SK-N-SH (cell line): ENCODE results near the gene SEMA3F. TPM values are rescaled to one million over a fixed set of nuclear protein-coding genes. Genes with fewer than 3 reads are reported as not detected.

Experiments
- CTCF ChIA-PET: fragments of 300-600, 350-600 bp; formaldehyde crosslinking; extraction: SDS; loops from one replicate; lab custom pipeline; 2021; lab: Yijun Ruan, JAX
- POLR2A ChIA-PET: fragments of 350-600 bp; sonication (Branson Sonifier 250); formaldehyde crosslinking; extraction: SDS; loops from one replicate; lab custom pipeline; 2020; ENCODE audit warnings: antibody characterized with exemption, inconsistent platforms; lab: Yijun Ruan, JAX
- DNase-seq: peaks from one replicate; pipeline ENCODE4 v3.0.0; 2012
- H2AFZ ChIP-seq: fragments of 200-600 bp; sonication (generic); 2 replicates; pipeline ENCODE4 v1.8.1; 2016; ENCODE audit warnings: antibody characterized with exemption, mild to moderate bottlenecking, low read depth
- H3F3A ChIP-seq: fragments of 200-600 bp; sonication (generic); replicated peaks from 2 replicates; pipeline ENCODE3; 2016; ENCODE audit warnings: antibody characterized with exemption, mild to moderate bottlenecking; ENCODE audit not compliant: insufficient read depth
- H3K27ac ChIP-seq, 2 experiments: fragments of 200-500 bp in 1 of 2; fragments of 200-600 bp in 1 of 2; sonication (Bioruptor generic) in 1 of 2; sonication (generic), shearing (Covaris generic) in 1 of 2; 2 replicates each; pipeline versions ENCODE4 v1.5.1 to v1.6.1; 2014 to 2016; ENCODE audit warnings: low read depth in 2 of 2, inconsistent platforms in 1 of 2, low read length in 1 of 2, mild to moderate bottlenecking in 1 of 2, mixed read lengths in 1 of 2
- H3K27me3 ChIP-seq: fragments of 200-600 bp; sonication (generic), shearing (Covaris generic); 2 replicates; pipeline ENCODE4 v1.6.1; 2016; ENCODE audit warnings: mixed run types; ENCODE audit not compliant: insufficient read depth
- H3K36me3 ChIP-seq, 2 experiments: fragments of 200-500 bp in 1 of 2; fragments of 200-600 bp in 1 of 2; sonication (Bioruptor generic) in 1 of 2; sonication (generic) in 1 of 2; replicated peaks in 1 of 2; 2 replicates each; pipeline versions ENCODE3 to v1.5.1; 2014 to 2016; ENCODE audit warnings: low read length in 1 of 2, mild to moderate bottlenecking in 1 of 2; ENCODE audit not compliant: insufficient read depth in 2 of 2, control insufficient read depth in 1 of 2
- H3K4me1 ChIP-seq, 2 experiments: fragments of 200-500 bp in 1 of 2; fragments of 200-600 bp in 1 of 2; sonication (Bioruptor generic) in 1 of 2; sonication (generic), shearing (Covaris generic) in 1 of 2; 2 replicates each; pipeline versions ENCODE4 v1.5.1 to v1.6.1; 2014 to 2016; ENCODE audit warnings: low read depth in 1 of 2, low read length in 1 of 2, mixed run types in 1 of 2; ENCODE audit not compliant: insufficient read depth in 2 of 2, control insufficient read depth in 1 of 2
- H3K4me2 ChIP-seq: fragments of 200-600 bp; sonication (generic), shearing (Covaris generic); 2 replicates; pipeline ENCODE4 v1.6.1; 2017; ENCODE audit warnings: mixed run types
- H3K4me3 ChIP-seq, 2 experiments: fragments of 200-500 bp in 1 of 2; fragments of 200-600 bp in 1 of 2; sonication (Bioruptor generic) in 1 of 2; sonication (generic), shearing (Covaris generic) in 1 of 2; 2 replicates each; pipeline versions ENCODE4 v1.5.1 to v1.8.1; 2014 to 2016; ENCODE audit warnings: low read depth in 2 of 2, inconsistent platforms in 1 of 2, low read length in 1 of 2, mild to moderate bottlenecking in 1 of 2, mixed read lengths in 1 of 2, moderate library complexity in 1 of 2
- H3K79me2 ChIP-seq: fragments of 200-600 bp; sonication (generic); 2 replicates; pipeline ENCODE4 v1.8.1; 2017; ENCODE audit warnings: mild to moderate bottlenecking; ENCODE audit not compliant: insufficient read depth
- H3K9ac ChIP-seq: fragments of 200-600 bp; sonication (generic); 2 replicates; pipeline ENCODE4 v1.6.1; 2017; ENCODE audit warnings: mixed run types
- H3K9me2 ChIP-seq: fragments of 200-600 bp; sonication (generic); 2 replicates; pipeline ENCODE4 v1.6.1; 2017; ENCODE audit warnings: mixed run types
- H3K9me3 ChIP-seq: fragments of 200-600 bp; sonication (generic); 2 replicates; pipeline ENCODE4 v1.6.1; 2017; ENCODE audit warnings: mixed run types, mild to moderate bottlenecking, moderate library complexity
- H4K20me1 ChIP-seq: fragments of 200-600 bp; sonication (generic); 2 replicates; pipeline ENCODE4 v1.6.1; 2017; ENCODE audit warnings: mild to moderate bottlenecking, mixed run types; ENCODE audit not compliant: insufficient read depth
- CTCF ChIP-seq: fragments of 200-600 bp; sonication (generic); IDR thresholded peaks from 2 replicates; pipeline ENCODE4 v1.6.1; 2017; ENCODE audit warnings: antibody characterized with exemption, mild to moderate bottlenecking, moderate library complexity
- ELF1 ChIP-seq: IDR thresholded peaks from 2 replicates; pipeline ENCODE4 v1.4.0; 2012
- EP300 ChIP-seq, 2 experiments: IDR thresholded peaks; 2 replicates each; pipeline versions ENCODE4 v1.4.0 to v1.6.1; 2012; ENCODE audit warnings: borderline replicate concordance in 1 of 2, low read depth in 1 of 2, low read length in 1 of 2
- FOSL2 ChIP-seq: IDR thresholded peaks from 2 replicates; pipeline ENCODE4 v1.4.0; 2012; ENCODE audit warnings: low read depth, mild to moderate bottlenecking, moderate library complexity, borderline replicate concordance
- GATA2 ChIP-seq: sonication (generic); formaldehyde crosslinking; IDR thresholded peaks from 2 replicates; pipeline ENCODE4 v1.5.0; 2020; ENCODE audit warnings: mild to moderate bottlenecking, missing genetic modification reagents
- MAX ChIP-seq: IDR thresholded peaks from 2 replicates; pipeline ENCODE4 v1.4.0; 2012; ENCODE audit warnings: low read depth
- MEF2A ChIP-seq: IDR thresholded peaks from 2 replicates; pipeline ENCODE4 v1.4.0; 2012; ENCODE audit warnings: low read depth, borderline replicate concordance
- POLR2AphosphoS5 ChIP-seq: IDR thresholded peaks from 2 replicates; pipeline ENCODE4 v1.6.1; 2012; ENCODE audit warnings: low read depth, low read length
- RAD21 ChIP-seq: IDR thresholded peaks from 2 replicates; pipeline ENCODE4 v1.6.1; 2012; ENCODE audit warnings: mild to moderate bottlenecking, low read length
- RFX5 ChIP-seq: IDR thresholded peaks from 2 replicates; pipeline ENCODE4 v1.6.1; 2012; ENCODE audit warnings: mild to moderate bottlenecking, improper control_type of control experiment, low read length
- SIN3A ChIP-seq: IDR thresholded peaks from 2 replicates; pipeline ENCODE4 v1.6.1; 2012; ENCODE audit warnings: low read depth, mild to moderate bottlenecking, low read length, moderate library complexity, borderline replicate concordance
- TCF12 ChIP-seq: IDR thresholded peaks from 2 replicates; pipeline ENCODE4 v1.4.0; 2012
- WGBS: methylation state at CpG from one replicate; pipeline ENCODE4 v1.1.6; 2017; ENCODE audit warnings: low lambda C conversion rate; 5-methylcytosine and 5-hydroxymethylcytosine counted together
- polyA plus RNA-seq, 3 experiments: library from polyadenylated mRNA; depleted of rRNA; stranded (reverse); fragments of >200 nt; gene quantifications; 2 replicates each; pipeline ENCODE4 v1.2.3, GENCODE V29; 2012
- TF ChIP-seq, protein P1 (sequence below): IDR thresholded peaks from 2 replicates; pipeline ENCODE4 v1.4.0; 2012; ENCODE audit warnings: low read depth, borderline replicate concordance
- TF ChIP-seq, protein P2 (sequence below): fragments of 150-350 bp; IDR thresholded peaks from 2 replicates; pipeline ENCODE4 v1.6.1; 2016; ENCODE audit warnings: mild to moderate bottlenecking, low read depth, low read length

The SEMA3F gene
- polyA plus RNA-seq, 1 of the 3 experiments (the other 2 are of a cell fraction) = 30.4 TPM

- Histone ChIP-seq H3K4me2 (no peak overlapping the region), H3K4me1 (peaks cover 0 to 4% of the 10 kb centered on the region in 2 experiments; a peak in 1 of 4 replicates), H3K9ac (no peak overlapping the region), H3K4me3 (no peak overlapping the region), H3K9me3 (no peaks in the 10 kb centered on the region), H3K27me3 (no peaks in the 10 kb centered on the region), H3F3A (no peaks in the 10 kb centered on the region), H3K9me2 (no peaks in the 10 kb centered on the region), H3K79me2 (no peaks in the 10 kb centered on the region), H3K36me3 (no peaks in the 10 kb centered on the region), H4K20me1 (no peaks in the 10 kb centered on the region), H3K27ac (no peak overlapping the region), H2AFZ (no peak overlapping the region)
- no peak for DNase-seq
- ChIA-PET POLR2A (no interaction called here), CTCF (interaction anchor here (0.6 to 61.6 kb wide), 7 partner anchors 12 to 93 kb away, joined by 3 to 1375 read pairs (median 8); partner anchors contain the start of gene GNAT1)
- WGBS = 68% methylated on average over 7 of the region's 10 CpGs
- TF ChIP-seq CTCF (no peak), ELF1 (no peak), MEF2A (no peak), POLR2AphosphoS5 (no peak), EP300 (IDR thresholded peaks at IDR 0.05; ENCODE audit: borderline replicate concordance in 1 of 2, low read depth in 1 of 2, low read length in 1 of 2) (no peak), GATA2 (CRISPR knock-in tag) (no peak), RAD21 (no peak), TCF12 (no peak)
- TF ChIP-seq, protein P1, sequence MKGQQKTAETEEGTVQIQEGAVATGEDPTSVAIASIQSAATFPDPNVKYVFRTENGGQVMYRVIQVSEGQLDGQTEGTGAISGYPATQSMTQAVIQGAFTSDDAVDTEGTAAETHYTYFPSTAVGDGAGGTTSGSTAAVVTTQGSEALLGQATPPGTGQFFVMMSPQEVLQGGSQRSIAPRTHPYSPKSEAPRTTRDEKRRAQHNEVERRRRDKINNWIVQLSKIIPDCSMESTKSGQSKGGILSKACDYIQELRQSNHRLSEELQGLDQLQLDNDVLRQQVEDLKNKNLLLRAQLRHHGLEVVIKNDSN = no peak
Observed at GRCh38 chr3:50214824-50215223, 59.7 kb downstream of the SEMA3F start.

DNA sequence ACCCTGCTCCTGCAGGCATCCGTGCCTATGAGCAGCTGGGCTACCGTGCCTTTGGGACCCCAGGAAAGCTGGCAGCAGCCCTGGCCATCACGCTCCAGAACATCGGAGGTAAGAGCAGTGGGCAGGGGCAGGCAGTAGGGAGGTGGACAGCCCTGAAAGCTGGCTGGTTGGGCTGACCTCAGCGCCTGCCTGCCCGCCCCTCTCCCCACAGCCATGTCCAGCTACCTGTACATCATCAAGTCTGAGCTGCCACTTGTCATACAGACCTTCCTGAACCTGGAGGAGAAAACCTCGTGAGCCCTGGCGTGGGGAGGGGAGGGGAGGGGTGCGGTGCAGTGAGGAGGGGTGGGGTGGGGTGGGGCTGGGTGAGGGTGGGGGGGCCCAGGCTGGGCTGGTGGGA, 60.4 kb downstream of the SEMA3F start:
- H3K4me3 ChIP-seq = no peak overlapping the region
- no peaks in the 10 kb centered on the region for H3K9me2 ChIP-seq
- no peak overlapping the region for H2AFZ ChIP-seq
- TF ChIP-seq RAD21 (no peak), RFX5 (no peak), SIN3A (no peak), FOSL2 (no peak), MAX (no peak)
- TF ChIP-seq, protein P2, sequence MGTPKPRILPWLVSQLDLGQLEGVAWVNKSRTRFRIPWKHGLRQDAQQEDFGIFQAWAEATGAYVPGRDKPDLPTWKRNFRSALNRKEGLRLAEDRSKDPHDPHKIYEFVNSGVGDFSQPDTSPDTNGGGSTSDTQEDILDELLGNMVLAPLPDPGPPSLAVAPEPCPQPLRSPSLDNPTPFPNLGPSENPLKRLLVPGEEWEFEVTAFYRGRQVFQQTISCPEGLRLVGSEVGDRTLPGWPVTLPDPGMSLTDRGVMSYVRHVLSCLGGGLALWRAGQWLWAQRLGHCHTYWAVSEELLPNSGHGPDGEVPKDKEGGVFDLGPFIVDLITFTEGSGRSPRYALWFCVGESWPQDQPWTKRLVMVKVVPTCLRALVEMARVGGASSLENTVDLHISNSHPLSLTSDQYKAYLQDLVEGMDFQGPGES = no peak
- ChIA-PET CTCF (interaction anchor here (0.6 to 61.6 kb wide), 10 partner anchors 9 to 93 kb away, joined by 3 to 1375 read pairs (median 4); partner anchors contain the start of gene GNAT1), POLR2A (interaction anchor here (1.2 kb wide), 1 partner anchor 10 kb away, joined by 3 read pairs; the partner anchor contains the start of gene SLC38A3)
- no peaks in the 10 kb centered on the region for H3F3A ChIP-seq
- no peaks in the 10 kb centered on the region for H3K27me3 ChIP-seq
- H3K4me1 ChIP-seq = peaks cover 0 to 4% of the 10 kb centered on the region in 2 experiments; a peak in 1 of 4 replicates
- H4K20me1 ChIP-seq = no peaks in the 10 kb centered on the region
- no peak for DNase-seq
- H3K9me3 ChIP-seq = no peaks in the 10 kb centered on the region
- no peak overlapping the region for H3K9ac ChIP-seq
- H3K36me3 ChIP-seq = no peaks in the 10 kb centered on the region
- H3K27ac ChIP-seq = no peak overlapping the region
- WGBS = 66% methylated on average over 7 of the region's 9 CpGs
- no peak overlapping the region for H3K4me2 ChIP-seq
- no peaks in the 10 kb centered on the region for H3K79me2 ChIP-seq
